MM.1S (cell line): ENCODE measurements around the gene ANKMY2.

Source experiments
- EZH2 ChIP-seq: fragments of 300-600 bp; sonication (generic); optimal IDR thresholded peaks from 2 replicates; pipeline ENCODE3; 2017; ENCODE audit warnings: low read depth, mild to moderate bottlenecking, antibody characterized with exemption, low read length, mixed read lengths
- TF ChIP-seq, protein P1 (sequence below): fragments of 300-600 bp; sonication (generic); IDR thresholded peaks from 2 replicates; pipeline ENCODE4 v1.5.1; 2016; ENCODE audit warnings: antibody characterized with exemption, low read length, mixed read lengths

- TF ChIP-seq, protein P1, sequence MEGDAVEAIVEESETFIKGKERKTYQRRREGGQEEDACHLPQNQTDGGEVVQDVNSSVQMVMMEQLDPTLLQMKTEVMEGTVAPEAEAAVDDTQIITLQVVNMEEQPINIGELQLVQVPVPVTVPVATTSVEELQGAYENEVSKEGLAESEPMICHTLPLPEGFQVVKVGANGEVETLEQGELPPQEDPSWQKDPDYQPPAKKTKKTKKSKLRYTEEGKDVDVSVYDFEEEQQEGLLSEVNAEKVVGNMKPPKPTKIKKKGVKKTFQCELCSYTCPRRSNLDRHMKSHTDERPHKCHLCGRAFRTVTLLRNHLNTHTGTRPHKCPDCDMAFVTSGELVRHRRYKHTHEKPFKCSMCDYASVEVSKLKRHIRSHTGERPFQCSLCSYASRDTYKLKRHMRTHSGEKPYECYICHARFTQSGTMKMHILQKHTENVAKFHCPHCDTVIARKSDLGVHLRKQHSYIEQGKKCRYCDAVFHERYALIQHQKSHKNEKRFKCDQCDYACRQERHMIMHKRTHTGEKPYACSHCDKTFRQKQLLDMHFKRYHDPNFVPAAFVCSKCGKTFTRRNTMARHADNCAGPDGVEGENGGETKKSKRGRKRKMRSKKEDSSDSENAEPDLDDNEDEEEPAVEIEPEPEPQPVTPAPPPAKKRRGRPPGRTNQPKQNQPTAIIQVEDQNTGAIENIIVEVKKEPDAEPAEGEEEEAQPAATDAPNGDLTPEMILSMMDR = no peak
- no peak for TF ChIP-seq EZH2
Observed at GRCh38 chr7:16638282-16639280, 7.0 kb downstream of the ANKMY2 start.
